Muscle of arm (tissue), 12 donors: ENCODE results near the gene ICE2. TPM values are rescaled to one million over a fixed set of nuclear protein-coding genes. Genes with fewer than 3 reads are reported as not detected.
A peak's percentile ranks its signal among the peaks of the same experiment; 100 is the strongest.
"Not testable (repeated sequence)": the region's sequence is repeated elsewhere in the genome, so short reads cannot be mapped to it uniquely, and the experiment has no call there.

Experiments
- DNase-seq: peaks from one replicate; pipeline ENCODE4 v3.0.0-alpha.2; 2013
- polyA plus RNA-seq, 12 donors: library from polyadenylated mRNA; unstranded; fragments of 120-200 nt; gene quantifications; one replicate each; pipeline ENCODE4 v1.2.1, GENCODE V29; 2013; ENCODE audit not compliant: insufficient read length in 12 of 12

The ICE2 gene
- polyA plus RNA-seq, 12 donors = 31.8 to 58.6 (median 46.4) TPM; not detected in 1

GRCh38 chr15:60411774-60412425 lies 67.0 kb downstream of the ICE2 start:
- no peak for DNase-seq

- DNase-seq = not testable (repeated sequence)
Measured at GRCh38 chr15:60410350-60410749, 68.6 kb downstream of the ICE2 start.

- no peak for DNase-seq
Measured at GRCh38 chr15:60408463-60408981, 70.4 kb downstream of the ICE2 start.

GRCh38 chr15:60407415-60407805 lies 71.5 kb downstream of the ICE2 start:
- no peak for DNase-seq

- DNase-seq = no peak
Measured at GRCh38 chr15:60406513-60407414, 72.2 kb downstream of the ICE2 start.

- DNase-seq = no peak
Measured at GRCh38 chr15:60405399-60405798, 73.5 kb downstream of the ICE2 start.

- not testable (repeated sequence) for DNase-seq
Measured at GRCh38 chr15:60404351-60404750, 74.6 kb downstream of the ICE2 start.

- DNase-seq = no peak
Measured at GRCh38 chr15:60400944-60401343, 78.0 kb downstream of the ICE2 start.

- no peak for DNase-seq
Measured at GRCh38 chr15:60399931-60400330, 79.0 kb downstream of the ICE2 start.

GRCh38 chr15:60399246-60399915 lies 79.6 kb downstream of the ICE2 start:
- DNase-seq = no peak

GRCh38 chr15:60397772-60398445 lies 81.0 kb downstream of the ICE2 start, which contains the start of gene ANXA2:
Gene ANXA2 (minus strand): TSS chr15:60397986. CDS start chr15:60386075, 11,911 bp downstream.
- peak; percentile 79 for DNase-seq

- peak; percentile 72 for DNase-seq
Measured at GRCh38 chr15:60396958-60397771, 81.8 kb downstream of the ICE2 start.

- DNase-seq = no peak
Measured at GRCh38 chr15:60396560-60396957, 82.4 kb downstream of the ICE2 start.

GRCh38 chr15:60396100-60396499 lies 82.8 kb downstream of the ICE2 start:
- no peak for DNase-seq

GRCh38 chr15:60395276-60396011 lies 83.5 kb downstream of the ICE2 start:
- no peak for DNase-seq

- no peak for DNase-seq
Measured at GRCh38 chr15:60394689-60395097, 84.2 kb downstream of the ICE2 start.

- DNase-seq = peak; percentile 90
Measured at GRCh38 chr15:60392986-60393790, 85.8 kb downstream of the ICE2 start.

- peak; percentile 80 for DNase-seq
Measured at GRCh38 chr15:60392601-60392985, 86.3 kb downstream of the ICE2 start.

- no peak for DNase-seq
Measured at GRCh38 chr15:60391722-60392315, 87.1 kb downstream of the ICE2 start.
